Measurements from ENCODE around the gene CAPN11.
"Not testable (repeated sequence)": the region's sequence is repeated elsewhere in the genome, so short reads cannot be mapped to it uniquely, and the experiment has no call there.

CAPN11 gene

GRCh38 chr6:44229376-44230033 is 70.9 kb downstream of the CAPN11 start:
- TF ChIP-seq CTCF (IDR thresholded peaks at IDR 0.05; ENCODE audit: insufficient read depth, low read length, poor library complexity, severe bottlenecking), result no peak
- no peak for TF ChIP-seq EZH2phosphoT487 (conservative IDR thresholded peaks at IDR 0.05; ENCODE audit: low read length)
- Histone ChIP-seq H3K4me2 (ENCODE audit: low read depth, low read length, poor library complexity, severe bottlenecking) (no peak overlapping the region), H3F3A (ENCODE audit: insufficient read depth) (no peaks in the 10 kb centered on the region), H3K9me3 (ENCODE audit: insufficient read depth, low read length) (no peaks in the 10 kb centered on the region), H3K27ac (ENCODE audit: low read depth, low read length) (no peak overlapping the region), H2AFZ (ENCODE audit: low read depth, low read length, severe bottlenecking) (no peak overlapping the region), H3K9ac (ENCODE audit: low read length) (no peak overlapping the region), H3K79me2 (ENCODE audit: insufficient read depth, low read length) (peaks cover 34% of the 10 kb centered on the region), H3K27me3 (ENCODE audit: low read length) (no peaks in the 10 kb centered on the region), H3K9me2 (replicated peaks; ENCODE audit: insufficient read depth, low read length) (no peaks in the 10 kb centered on the region), H3K36me3 (ENCODE audit: low read length) (no peaks in the 10 kb centered on the region), H4K20me1 (ENCODE audit: low read depth, low read length) (no peaks in the 10 kb centered on the region), H3K4me3 (ENCODE audit: insufficient read depth, low read length, poor library complexity, severe bottlenecking) (no peak overlapping the region)

GRCh38 chr6:44230034-44230675 is 71.5 kb downstream of the CAPN11 start:
- no peak overlapping the region for H3K4me3 ChIP-seq (ENCODE audit: insufficient read depth, low read length, poor library complexity, severe bottlenecking)
- no peak overlapping the region for H3K27ac ChIP-seq (ENCODE audit: low read depth, low read length)
- H3K36me3 ChIP-seq (ENCODE audit: low read length), result no peaks in the 10 kb centered on the region
- H3F3A ChIP-seq (ENCODE audit: insufficient read depth), result no peaks in the 10 kb centered on the region
- no peaks in the 10 kb centered on the region for H4K20me1 ChIP-seq (ENCODE audit: low read depth, low read length)
- no peak overlapping the region for H3K4me2 ChIP-seq (ENCODE audit: low read depth, low read length, poor library complexity, severe bottlenecking)
- H3K79me2 ChIP-seq (ENCODE audit: insufficient read depth, low read length), result peaks cover 28% of the 10 kb centered on the region
- H2AFZ ChIP-seq (ENCODE audit: low read depth, low read length, severe bottlenecking), result no peak overlapping the region
- H3K9me2 ChIP-seq (replicated peaks; ENCODE audit: insufficient read depth, low read length), result no peaks in the 10 kb centered on the region
- H3K9ac ChIP-seq (ENCODE audit: low read length), result no peak overlapping the region
- H3K9me3 ChIP-seq (ENCODE audit: insufficient read depth, low read length), result no peaks in the 10 kb centered on the region
- no peaks in the 10 kb centered on the region for H3K27me3 ChIP-seq (ENCODE audit: low read length)
- no peak for TF ChIP-seq CTCF (IDR thresholded peaks at IDR 0.05; ENCODE audit: insufficient read depth, low read length, poor library complexity, severe bottlenecking)
- no peak for TF ChIP-seq EZH2phosphoT487 (conservative IDR thresholded peaks at IDR 0.05; ENCODE audit: low read length)

- not testable (repeated sequence) for H3K27me3 ChIP-seq (ENCODE audit: low read length); H3K4me2 ChIP-seq (ENCODE audit: low read depth, low read length, poor library complexity, severe bottlenecking); H3K9ac ChIP-seq (ENCODE audit: low read length); H3K9me2 ChIP-seq (replicated peaks; ENCODE audit: insufficient read depth, low read length); H3K36me3 ChIP-seq (ENCODE audit: low read length); H3K9me3 ChIP-seq (ENCODE audit: insufficient read depth, low read length); H2AFZ ChIP-seq (ENCODE audit: low read depth, low read length, severe bottlenecking); H3K4me3 ChIP-seq (ENCODE audit: insufficient read depth, low read length, poor library complexity, severe bottlenecking); H3F3A ChIP-seq (ENCODE audit: insufficient read depth); H3K27ac ChIP-seq (ENCODE audit: low read depth, low read length); H4K20me1 ChIP-seq (ENCODE audit: low read depth, low read length)
- peaks cover 15% of the 10 kb centered on the region for H3K79me2 ChIP-seq (ENCODE audit: insufficient read depth, low read length)
These were observed 72.8 kb downstream of the CAPN11 start for GRCh38 chr6:44231426-44231825.

Data from SU-DHL-6 (cell line).